Measurements from ENCODE around the gene IFNL4. TPM values are rescaled to one million over a fixed set of nuclear protein-coding genes. Genes with fewer than 3 reads are reported as not detected.
"Not testable (repeated sequence)": the region's sequence is repeated elsewhere in the genome, so short reads cannot be mapped to it uniquely, and the experiment has no call there.

Gene IFNL4
- not detected for polyA plus RNA-seq (2012; ENCODE audit: missing spikeins)

DNA sequence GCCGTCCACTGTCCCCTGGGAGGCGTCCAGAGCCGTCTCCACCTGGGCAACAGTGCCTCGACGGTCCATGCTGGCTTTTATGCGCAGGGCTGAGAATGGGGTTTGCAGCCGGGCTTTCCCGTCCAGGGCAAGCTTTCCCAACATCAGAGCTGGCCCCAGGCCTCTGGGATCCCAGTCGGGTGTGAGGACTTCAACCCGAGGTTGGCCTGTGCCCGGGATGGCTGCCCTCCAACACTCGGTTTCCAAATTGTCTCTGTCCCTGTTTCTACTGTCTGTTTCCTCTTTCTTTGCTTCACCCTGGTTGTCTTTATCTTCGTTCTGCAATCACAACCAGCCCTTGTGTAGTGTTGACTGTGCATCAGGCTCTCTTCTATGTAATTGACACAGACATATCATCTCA, at the start of gene IFNL4:
Gene IFNL4, minus strand, starts transcription at position 51 of the 400 bp plus-strand sequence.
- no peak for DNase-seq (ENCODE audit: insufficient read length)
- FAIRE-seq, result no peak
- TF ChIP-seq TAF1 (IDR thresholded peaks at IDR 0.05; ENCODE audit: borderline replicate concordance, low read depth, low read length) (no peak), POLR2AphosphoS5 (IDR thresholded peaks at IDR 0.05; ENCODE audit: low read depth, low read length) (no peak), POLR2A (IDR thresholded peaks at IDR 0.05; ENCODE audit: low read depth, low read length) (no peak)

DNA sequence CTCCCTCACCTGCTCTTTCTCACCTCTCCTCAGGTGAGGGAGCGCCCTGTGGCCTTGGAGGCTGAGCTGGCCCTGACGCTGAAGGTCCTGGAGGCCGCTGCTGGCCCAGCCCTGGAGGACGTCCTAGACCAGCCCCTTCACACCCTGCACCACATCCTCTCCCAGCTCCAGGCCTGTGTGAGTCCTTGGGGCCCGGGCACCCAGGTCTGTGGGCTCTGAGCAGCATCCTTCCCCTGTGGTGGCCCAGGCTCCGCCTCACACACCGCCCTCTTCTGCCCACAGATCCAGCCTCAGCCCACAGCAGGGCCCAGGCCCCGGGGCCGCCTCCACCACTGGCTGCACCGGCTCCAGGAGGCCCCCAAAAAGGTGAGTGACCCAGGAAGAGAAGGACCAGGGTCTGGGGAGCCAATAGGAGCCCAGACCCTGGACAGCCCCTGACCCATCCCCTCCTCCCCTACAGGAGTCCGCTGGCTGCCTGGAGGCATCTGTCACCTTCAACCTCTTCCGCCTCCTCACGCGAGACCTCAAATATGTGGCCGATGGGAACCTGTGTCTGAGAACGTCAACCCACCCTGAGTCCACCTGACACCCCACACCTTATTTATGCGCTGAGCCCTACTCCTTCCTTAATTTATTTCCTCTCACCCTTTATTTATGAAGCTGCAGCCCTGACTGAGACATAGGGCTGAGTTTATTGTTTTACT, 49.4 kb upstream of the IFNL4 start:
- no peak for DNase-seq (ENCODE audit: insufficient read length)
- no peak for FAIRE-seq
- no peak for TF ChIP-seq POLR2AphosphoS5 (IDR thresholded peaks at IDR 0.05; ENCODE audit: low read depth, low read length)
- TF ChIP-seq POLR2A (IDR thresholded peaks at IDR 0.05; ENCODE audit: low read depth, low read length), result no peak
- no peak for TF ChIP-seq TAF1 (IDR thresholded peaks at IDR 0.05; ENCODE audit: borderline replicate concordance, low read depth, low read length)

DNA sequence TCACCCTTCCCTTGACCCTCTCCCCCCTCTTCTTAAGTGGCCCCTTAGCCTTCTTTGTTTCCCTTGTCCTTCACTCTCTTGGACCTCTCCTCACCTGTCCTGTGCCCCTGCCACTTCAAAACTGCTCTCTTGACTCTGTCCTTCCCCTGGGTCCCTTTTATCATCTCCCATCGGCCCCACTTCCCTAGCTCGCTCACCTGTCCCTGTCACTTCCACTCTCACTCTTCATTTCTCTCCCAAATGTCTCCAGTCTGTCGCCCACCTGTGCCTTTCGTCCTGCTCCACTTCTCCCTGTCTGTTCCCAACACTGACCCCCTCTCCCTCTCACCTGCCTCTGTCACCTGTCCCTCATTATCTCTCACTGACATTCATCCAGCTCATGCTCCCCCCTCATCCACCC, 48.2 kb upstream of the IFNL4 start:
- TF ChIP-seq TAF1 (IDR thresholded peaks at IDR 0.05; ENCODE audit: borderline replicate concordance, low read depth, low read length) (no peak), POLR2AphosphoS5 (IDR thresholded peaks at IDR 0.05; ENCODE audit: low read depth, low read length) (no peak), POLR2A (IDR thresholded peaks at IDR 0.05; ENCODE audit: low read depth, low read length) (no peak)
- FAIRE-seq (no peak), DNase-seq (ENCODE audit: insufficient read length) (no peak)

DNA sequence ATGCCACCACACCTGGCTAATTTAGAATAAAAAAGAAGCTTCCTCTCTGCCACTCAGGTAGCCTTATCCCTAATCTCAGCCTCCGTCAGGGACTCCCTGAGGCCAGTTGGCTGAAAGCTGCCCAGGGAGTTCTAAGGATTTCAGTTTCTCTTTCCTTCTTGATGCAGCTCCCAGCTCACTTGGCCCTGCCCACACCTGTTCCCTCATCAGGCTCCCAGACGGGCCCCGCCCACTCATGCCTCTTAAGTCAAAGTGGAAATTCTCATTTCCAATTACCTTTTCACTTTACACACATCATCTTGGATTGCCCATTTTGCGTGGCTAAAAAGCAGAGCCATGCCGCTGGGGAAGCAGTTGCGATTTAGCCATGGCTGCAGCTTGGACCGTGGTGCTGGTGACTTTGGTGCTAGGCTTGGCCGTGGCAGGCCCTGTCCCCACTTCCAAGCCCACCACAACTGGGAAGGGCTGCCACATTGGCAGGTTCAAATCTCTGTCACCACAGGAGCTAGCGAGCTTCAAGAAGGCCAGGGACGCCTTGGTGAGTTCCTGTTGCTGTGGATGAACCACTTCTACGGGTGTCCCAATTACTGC, 47.5 kb upstream of the IFNL4 start, which contains the start of gene IFNL1:
Gene IFNL1, plus strand, starts transcription at position 353 of the 591 bp plus-strand sequence. Its CDS starts 15 bp downstream, at position 368.
- FAIRE-seq (no peak), DNase-seq (ENCODE audit: insufficient read length) (no peak)

DNA sequence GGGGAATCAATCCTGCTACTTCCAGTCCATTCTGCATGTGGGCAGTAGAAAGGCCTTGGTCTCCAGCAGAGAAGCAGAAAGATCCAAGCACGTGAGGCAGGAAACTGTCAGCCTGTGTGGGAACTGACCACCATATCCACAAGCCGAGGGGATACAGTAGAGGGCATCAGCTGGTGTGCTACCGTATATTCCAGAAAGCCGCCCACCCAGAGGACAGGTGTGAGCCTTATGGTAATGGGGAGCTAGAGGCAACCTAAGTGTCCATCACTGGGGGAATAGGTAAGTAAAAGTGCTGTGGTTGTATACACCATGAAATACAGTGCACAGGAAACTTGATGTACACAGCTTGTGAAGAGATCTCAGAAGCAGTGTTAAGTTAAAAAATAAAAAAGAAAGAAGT, 44.7 kb upstream of the IFNL4 start:
- FAIRE-seq, result no peak
- TF ChIP-seq TAF1 (IDR thresholded peaks at IDR 0.05; ENCODE audit: borderline replicate concordance, low read depth, low read length) (no peak), POLR2A (IDR thresholded peaks at IDR 0.05; ENCODE audit: low read depth, low read length) (no peak), POLR2AphosphoS5 (IDR thresholded peaks at IDR 0.05; ENCODE audit: low read depth, low read length) (no peak)
- DNase-seq (ENCODE audit: insufficient read length), result no peak

More for the DNA sequence above, 47.5 kb upstream of the IFNL4 start, which contains the start of gene IFNL1:
- TF ChIP-seq POLR2AphosphoS5 (IDR thresholded peaks at IDR 0.05; ENCODE audit: low read depth, low read length) (no peak), POLR2A (IDR thresholded peaks at IDR 0.05; ENCODE audit: low read depth, low read length) (no peak)

DNA sequence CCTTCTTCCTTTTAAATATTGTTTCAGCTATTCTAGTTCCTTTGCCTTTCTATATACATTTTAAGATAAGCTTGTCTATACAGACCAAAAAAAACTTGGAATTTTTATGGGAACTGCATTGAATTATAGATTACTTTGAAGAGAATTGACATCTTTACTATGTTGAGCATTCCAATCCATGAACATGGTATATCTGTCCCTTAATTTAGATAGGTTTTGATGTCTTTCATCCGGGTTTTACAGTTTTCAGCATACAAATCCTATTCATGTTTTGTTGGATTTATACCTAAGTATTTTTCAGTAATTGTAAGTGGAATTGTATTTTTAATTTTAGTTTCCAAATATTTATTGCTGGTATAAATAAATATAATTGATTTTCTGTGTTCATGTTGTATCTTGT, 35.4 kb upstream of the IFNL4 start:
- TF ChIP-seq POLR2A (IDR thresholded peaks at IDR 0.05; ENCODE audit: low read depth, low read length) (no peak), POLR2AphosphoS5 (IDR thresholded peaks at IDR 0.05; ENCODE audit: low read depth, low read length) (no peak), TAF1 (IDR thresholded peaks at IDR 0.05; ENCODE audit: borderline replicate concordance, low read depth, low read length) (no peak)
- no peak for DNase-seq (ENCODE audit: insufficient read length)
- no peak for FAIRE-seq

DNA sequence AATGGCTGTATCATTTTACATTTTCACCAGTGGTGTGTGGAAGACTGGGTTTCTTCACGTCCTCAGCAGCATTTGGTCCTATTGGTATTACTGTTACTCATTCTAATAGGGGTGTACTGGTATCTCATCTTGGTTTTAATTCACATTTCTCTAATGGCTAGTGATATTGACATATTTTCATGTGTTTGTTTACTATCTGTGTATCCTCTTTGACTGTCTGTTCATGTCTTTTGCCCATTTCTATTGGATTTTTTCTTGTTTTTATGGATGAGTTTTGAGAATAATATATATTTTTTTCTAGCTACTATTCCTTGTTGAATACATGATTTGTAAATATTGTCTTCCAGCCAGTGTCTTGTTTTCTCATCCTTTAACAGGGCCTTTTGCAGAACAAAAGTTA, 33.4 kb upstream of the IFNL4 start:
- DNase-seq (ENCODE audit: insufficient read length) (no peak), FAIRE-seq (no peak)
- TF ChIP-seq POLR2AphosphoS5 (IDR thresholded peaks at IDR 0.05; ENCODE audit: low read depth, low read length) (no peak), TAF1 (IDR thresholded peaks at IDR 0.05; ENCODE audit: borderline replicate concordance, low read depth, low read length) (no peak), POLR2A (IDR thresholded peaks at IDR 0.05; ENCODE audit: low read depth, low read length) (no peak)

DNA sequence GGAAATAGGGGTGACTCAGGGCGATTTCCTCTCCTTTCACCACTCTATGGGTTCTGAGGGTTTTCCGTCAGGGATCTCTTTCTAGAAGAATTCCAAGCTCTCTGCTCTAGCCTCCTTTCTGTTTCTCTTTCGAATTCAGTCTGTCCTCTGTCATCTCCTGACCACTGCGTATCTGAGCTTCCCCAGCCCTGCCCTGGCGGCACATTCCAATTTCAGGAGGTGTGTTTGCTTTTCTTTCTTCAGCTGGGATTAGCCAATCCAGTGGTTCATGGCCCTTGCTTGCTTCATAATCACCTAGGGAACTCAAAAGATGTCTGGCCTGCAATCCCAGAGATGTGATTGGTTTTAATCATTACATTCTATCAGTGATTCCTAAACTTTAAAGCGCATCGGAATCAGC, 28.9 kb upstream of the IFNL4 start:
- no peak for DNase-seq (ENCODE audit: insufficient read length)
- FAIRE-seq, result no peak
- TF ChIP-seq TAF1 (IDR thresholded peaks at IDR 0.05; ENCODE audit: borderline replicate concordance, low read depth, low read length) (no peak), POLR2AphosphoS5 (IDR thresholded peaks at IDR 0.05; ENCODE audit: low read depth, low read length) (no peak), POLR2A (IDR thresholded peaks at IDR 0.05; ENCODE audit: low read depth, low read length) (no peak)

DNA sequence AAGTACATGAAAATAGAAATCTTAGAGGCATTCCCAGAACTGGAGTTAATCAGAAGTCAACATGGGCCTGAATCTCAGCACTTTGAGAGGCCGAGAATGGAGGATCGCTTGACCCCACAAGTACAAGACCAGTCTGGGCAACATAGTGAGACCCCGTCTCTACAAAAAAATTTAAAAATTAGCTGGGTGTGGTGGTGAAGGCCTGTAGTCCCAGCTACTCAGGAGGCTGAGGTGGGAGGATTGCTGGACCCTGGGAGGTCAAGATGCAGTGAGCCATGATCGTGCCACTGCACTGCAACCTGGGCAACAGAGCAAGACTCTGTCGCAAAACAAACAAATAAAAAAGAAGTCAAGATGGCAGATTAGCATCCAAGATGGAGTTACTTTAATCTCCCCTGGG, 28.1 kb upstream of the IFNL4 start:
- FAIRE-seq, result no peak
- no peak for DNase-seq (ENCODE audit: insufficient read length)
- no peak for TF ChIP-seq TAF1 (IDR thresholded peaks at IDR 0.05; ENCODE audit: borderline replicate concordance, low read depth, low read length)
- TF ChIP-seq POLR2A (IDR thresholded peaks at IDR 0.05; ENCODE audit: low read depth, low read length), result no peak

DNA sequence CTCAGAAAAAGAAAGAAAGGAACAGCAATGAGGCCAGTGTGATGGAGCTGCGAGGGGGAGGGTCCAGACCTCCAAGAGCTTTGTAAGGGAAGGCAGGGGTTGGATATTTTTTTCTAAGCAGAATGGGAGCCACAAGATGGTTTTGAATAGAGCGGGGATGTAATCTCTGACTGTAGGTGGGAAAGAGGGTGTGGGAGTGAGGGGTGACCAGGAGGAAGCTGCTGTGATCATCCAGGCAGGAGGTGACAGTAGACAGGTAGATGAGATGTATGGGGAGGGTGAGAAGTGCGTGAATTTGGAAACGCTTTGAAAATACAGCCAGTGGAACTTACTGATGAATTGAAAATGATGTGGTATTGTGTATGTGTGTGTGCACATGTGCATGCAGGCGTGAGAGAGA, 26.9 kb upstream of the IFNL4 start:
- TF ChIP-seq POLR2AphosphoS5 (IDR thresholded peaks at IDR 0.05; ENCODE audit: low read depth, low read length) (no peak), TAF1 (IDR thresholded peaks at IDR 0.05; ENCODE audit: borderline replicate concordance, low read depth, low read length) (no peak)
- DNase-seq (ENCODE audit: insufficient read length) (no peak), FAIRE-seq (no peak)

DNA sequence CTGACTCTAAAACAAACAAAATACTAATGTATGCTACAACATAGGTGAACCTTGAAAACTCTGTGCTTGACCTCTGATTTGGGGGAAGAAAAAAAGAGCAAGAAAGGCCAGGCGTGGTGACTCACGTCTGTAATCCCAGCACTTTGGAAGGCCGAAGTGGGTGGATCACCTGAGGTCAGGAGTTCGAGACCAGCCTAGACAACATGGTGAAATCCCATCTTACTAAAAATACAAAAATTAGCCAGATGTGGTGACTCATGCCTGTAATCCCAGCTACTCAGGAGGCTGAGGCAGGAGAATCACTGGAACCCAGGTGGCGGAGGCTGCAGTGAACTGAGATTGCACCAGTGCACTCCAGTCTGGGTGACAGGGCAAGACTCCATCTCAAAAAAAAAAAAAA, 25.2 kb upstream of the IFNL4 start:
- not testable (repeated sequence) for FAIRE-seq; DNase-seq (ENCODE audit: insufficient read length)

DNA sequence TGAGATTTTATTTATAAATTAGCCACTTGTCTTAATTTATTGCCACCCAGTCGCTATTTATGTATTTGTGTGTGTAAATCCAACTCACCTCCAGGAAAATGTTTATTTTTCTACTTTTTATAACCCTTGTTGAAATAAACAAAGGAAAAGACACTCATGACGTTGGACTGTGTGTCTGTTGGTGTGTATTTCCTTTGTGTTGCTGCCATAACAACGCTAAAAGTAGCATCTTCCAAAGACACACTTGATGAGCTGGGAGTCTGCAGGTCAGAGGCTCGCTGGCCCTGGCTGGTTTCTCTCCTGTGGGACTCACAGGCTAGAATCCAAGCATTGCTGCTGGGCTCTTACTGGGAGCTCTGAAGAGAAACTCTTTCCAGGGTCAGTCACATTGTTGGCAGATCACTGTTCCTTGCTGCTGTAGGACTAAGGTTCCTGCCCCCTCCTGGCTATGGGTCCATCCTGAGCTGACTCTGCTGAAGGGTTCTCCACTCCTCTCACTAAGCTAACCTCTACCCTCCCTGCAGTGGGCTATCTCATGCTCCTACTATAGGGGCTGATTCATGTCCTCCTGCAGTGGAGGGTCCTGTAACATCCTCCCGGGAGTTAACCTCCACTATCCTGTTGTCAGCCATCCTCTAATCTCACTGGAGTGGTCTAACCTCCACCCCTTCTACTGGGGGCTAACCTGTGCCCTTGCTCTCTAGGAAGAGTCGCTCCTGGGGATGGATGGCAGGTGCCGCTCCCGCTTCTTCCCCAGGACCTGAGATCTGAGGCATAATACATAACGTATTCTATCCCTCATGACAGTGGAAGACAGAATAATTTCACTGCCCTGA, 21.6 kb upstream of the IFNL4 start:
- DNase-seq (ENCODE audit: insufficient read length), result no peak
- TF ChIP-seq POLR2AphosphoS5 (IDR thresholded peaks at IDR 0.05; ENCODE audit: low read depth, low read length) (no peak), POLR2A (IDR thresholded peaks at IDR 0.05; ENCODE audit: low read depth, low read length) (no peak), TAF1 (IDR thresholded peaks at IDR 0.05; ENCODE audit: borderline replicate concordance, low read depth, low read length) (no peak)
- FAIRE-seq, result no peak

DNA sequence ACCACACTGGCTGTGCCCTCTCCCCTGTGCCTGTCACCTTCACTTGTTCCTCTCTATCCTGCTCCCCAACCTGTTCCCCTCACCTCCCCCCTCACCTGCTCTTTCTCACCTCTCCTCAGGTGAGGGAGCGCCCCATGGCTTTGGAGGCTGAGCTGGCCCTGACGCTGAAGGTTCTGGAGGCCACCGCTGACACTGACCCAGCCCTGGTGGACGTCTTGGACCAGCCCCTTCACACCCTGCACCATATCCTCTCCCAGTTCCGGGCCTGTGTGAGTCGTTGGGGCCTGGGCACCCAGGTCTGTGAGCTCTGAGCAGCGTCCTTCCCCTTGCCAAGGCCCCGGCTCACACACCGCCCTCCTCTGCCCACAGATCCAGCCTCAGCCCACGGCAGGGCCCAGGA, 20.7 kb upstream of the IFNL4 start:
- FAIRE-seq; DNase-seq (ENCODE audit: insufficient read length): not testable (repeated sequence)

DNA sequence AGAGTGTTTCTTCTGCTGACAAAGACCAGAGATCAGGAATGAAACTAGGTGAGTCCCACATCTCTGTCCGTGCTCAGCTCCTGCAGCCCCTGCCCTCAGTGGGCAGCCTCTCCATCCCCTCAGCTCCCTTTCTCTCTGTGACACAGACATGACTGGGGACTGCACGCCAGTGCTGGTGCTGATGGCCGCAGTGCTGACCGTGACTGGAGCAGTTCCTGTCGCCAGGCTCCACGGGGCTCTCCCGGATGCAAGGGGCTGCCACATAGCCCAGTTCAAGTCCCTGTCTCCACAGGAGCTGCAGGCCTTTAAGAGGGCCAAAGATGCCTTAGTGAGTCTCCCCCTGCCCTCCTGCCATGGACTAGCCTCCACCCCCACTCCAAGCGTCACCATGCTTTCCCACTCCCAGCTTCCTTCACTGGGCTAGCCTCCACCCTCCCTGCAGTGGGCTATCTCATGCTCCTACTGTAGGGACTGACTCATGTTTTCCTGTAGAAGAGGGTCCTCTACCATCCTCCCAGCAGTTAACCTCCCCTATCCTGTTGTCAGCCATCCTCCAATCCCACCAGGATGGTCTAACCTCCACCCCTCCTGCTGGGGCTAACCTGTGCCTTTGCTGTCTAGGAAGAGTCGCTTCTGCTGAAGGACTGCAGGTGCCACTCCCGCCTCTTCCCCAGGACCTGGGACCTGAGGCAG, 20.0 kb upstream of the IFNL4 start:
- not testable (repeated sequence) for DNase-seq (ENCODE audit: insufficient read length); FAIRE-seq

DNA sequence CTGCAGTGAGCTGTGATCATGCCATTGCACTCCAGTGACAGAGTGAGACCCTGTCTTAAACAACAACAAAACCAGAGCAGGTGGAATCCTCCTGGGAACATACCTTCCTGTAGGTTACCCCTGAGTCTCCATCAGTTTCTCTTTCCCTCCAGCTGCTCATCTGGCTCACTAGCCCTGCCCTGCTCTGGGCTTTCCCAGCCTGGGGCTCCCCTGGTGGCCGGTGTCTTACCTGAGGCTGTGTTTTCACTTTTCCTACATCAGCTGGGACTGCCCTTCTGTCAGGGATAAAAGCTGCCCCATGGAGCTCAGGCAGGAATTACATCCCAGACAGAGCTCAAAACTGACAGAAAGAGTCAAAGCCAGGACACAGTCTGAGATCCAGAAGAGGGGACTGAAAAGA, 19.4 kb upstream of the IFNL4 start, which contains the start of gene IFNL2:
Gene IFNL2, plus strand, starts transcription at position 312 of the 400 bp plus-strand sequence. CDS start 173 bp downstream, outside the sequence.
- not testable (repeated sequence) for DNase-seq (ENCODE audit: insufficient read length)
- FAIRE-seq, result peak; percentile 88

Measured in GM12892 (cell line).